Glutamatergic neuron (in vitro differentiated cells): ENCODE measurements around the gene RYK. TPM values are rescaled to one million over a fixed set of nuclear protein-coding genes. Genes with fewer than 3 reads are reported as not detected.
A peak's percentile ranks its signal among the peaks of the same experiment; 100 is the strongest.

Source experiments
- DNase-seq: peaks from one replicate; pipeline ENCODE4 v3.0.0; 2022
- H3K27ac Mint-ChIP-seq: one replicate; pipeline ENCODE4 v1.8.0; 2020; ENCODE audit warnings: mild to moderate bottlenecking, mixed read lengths, inconsistent platforms; ENCODE audit not compliant: unreplicated experiment
- H3K27me3 Mint-ChIP-seq: one replicate; pipeline ENCODE4 v1.8.0; 2020; ENCODE audit warnings: mild to moderate bottlenecking, moderate library complexity, mixed read lengths, inconsistent platforms; ENCODE audit not compliant: unreplicated experiment
- H3K36me3 Mint-ChIP-seq: one replicate; pipeline ENCODE4 v1.8.0; 2020; ENCODE audit warnings: mild to moderate bottlenecking, mixed read lengths, inconsistent platforms; ENCODE audit not compliant: unreplicated experiment
- H3K4me1 Mint-ChIP-seq: one replicate; pipeline ENCODE4 v1.8.0; 2020; ENCODE audit warnings: mild to moderate bottlenecking, low read depth, mixed read lengths, inconsistent platforms; ENCODE audit not compliant: unreplicated experiment
- H3K4me3 Mint-ChIP-seq: one replicate; pipeline ENCODE4 v1.8.0; 2020; ENCODE audit warnings: mild to moderate bottlenecking, mixed read lengths, inconsistent platforms; ENCODE audit not compliant: unreplicated experiment
- H3K9me3 Mint-ChIP-seq: one replicate; pipeline ENCODE4 v1.8.0; 2020; ENCODE audit warnings: mild to moderate bottlenecking, moderate library complexity, mixed read lengths, inconsistent platforms; ENCODE audit not compliant: unreplicated experiment
- long read RNA-seq: library from polyadenylated mRNA; unstranded; transcript quantifications from one replicate; pipeline ENCODE4 v2.0.0, GENCODE V29; 2020; ENCODE audit not compliant: unreplicated experiment
- total RNA-seq: library from RNA; stranded (reverse); fragmentation: NEBNext Ultra II Directional; extraction: Animal tissue kit (Norgen Biotek cat#: 25700); gene quantifications from one replicate; pipeline ENCODE4 v1.2.1, GENCODE V29; 2021; ENCODE audit not compliant: unreplicated experiment
- TF ChIP-seq, protein P1 (sequence below): fragments of 200-600 bp; sonication (generic); IDR thresholded peaks from one replicate; pipeline ENCODE4 v1.5.0; 2021; ENCODE audit not compliant: partially characterized antibody, unreplicated experiment

RYK gene
- total RNA-seq = 33.6 TPM
- long read RNA-seq = 0 reads

DNA sequence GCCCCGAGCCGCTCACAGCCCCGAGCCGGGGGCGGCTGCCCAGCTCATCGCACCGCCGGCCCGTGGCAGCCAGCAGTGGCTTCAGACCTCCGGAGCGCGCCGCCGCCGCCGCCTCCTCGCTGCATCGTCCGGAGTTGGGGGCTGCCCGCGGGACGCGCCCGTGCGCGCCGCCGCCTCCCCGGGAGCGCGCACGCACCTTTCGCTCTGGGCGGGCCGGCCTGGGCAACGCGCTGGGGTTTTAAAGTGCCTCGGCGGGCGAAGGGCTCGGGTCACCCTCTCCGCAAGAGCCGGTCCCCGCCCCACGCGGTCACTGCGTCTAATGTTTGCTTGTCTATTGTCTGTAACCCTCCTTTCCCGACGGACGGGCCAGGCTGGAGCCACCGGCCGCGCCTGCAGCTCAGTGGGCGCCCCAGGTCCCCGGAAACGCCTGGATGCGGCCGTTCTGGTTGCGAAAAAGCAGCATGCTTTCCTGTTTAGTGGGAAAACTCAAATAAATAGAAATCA is at the start of gene RYK:
TSS of gene RYK (minus strand) at position 143 of the 504 bp plus-strand sequence. CDS start 205 bp downstream, outside the sequence.
- TF ChIP-seq, protein P1, sequence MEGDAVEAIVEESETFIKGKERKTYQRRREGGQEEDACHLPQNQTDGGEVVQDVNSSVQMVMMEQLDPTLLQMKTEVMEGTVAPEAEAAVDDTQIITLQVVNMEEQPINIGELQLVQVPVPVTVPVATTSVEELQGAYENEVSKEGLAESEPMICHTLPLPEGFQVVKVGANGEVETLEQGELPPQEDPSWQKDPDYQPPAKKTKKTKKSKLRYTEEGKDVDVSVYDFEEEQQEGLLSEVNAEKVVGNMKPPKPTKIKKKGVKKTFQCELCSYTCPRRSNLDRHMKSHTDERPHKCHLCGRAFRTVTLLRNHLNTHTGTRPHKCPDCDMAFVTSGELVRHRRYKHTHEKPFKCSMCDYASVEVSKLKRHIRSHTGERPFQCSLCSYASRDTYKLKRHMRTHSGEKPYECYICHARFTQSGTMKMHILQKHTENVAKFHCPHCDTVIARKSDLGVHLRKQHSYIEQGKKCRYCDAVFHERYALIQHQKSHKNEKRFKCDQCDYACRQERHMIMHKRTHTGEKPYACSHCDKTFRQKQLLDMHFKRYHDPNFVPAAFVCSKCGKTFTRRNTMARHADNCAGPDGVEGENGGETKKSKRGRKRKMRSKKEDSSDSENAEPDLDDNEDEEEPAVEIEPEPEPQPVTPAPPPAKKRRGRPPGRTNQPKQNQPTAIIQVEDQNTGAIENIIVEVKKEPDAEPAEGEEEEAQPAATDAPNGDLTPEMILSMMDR = no peak
- Mint-ChIP-seq H3K4me1 (peaks cover 16% of the 10 kb centered on the region), H3K27me3 (peaks cover 13% of the 10 kb centered on the region), H3K9me3 (peaks cover 2% of the 10 kb centered on the region), H3K27ac (peak within 1 kb of the TSS; percentile 88), H3K4me3 (peak within 1 kb of the TSS; percentile 88), H3K36me3 (no peaks in the 10 kb centered on the region)
- peak; percentile 86 for DNase-seq

DNA sequence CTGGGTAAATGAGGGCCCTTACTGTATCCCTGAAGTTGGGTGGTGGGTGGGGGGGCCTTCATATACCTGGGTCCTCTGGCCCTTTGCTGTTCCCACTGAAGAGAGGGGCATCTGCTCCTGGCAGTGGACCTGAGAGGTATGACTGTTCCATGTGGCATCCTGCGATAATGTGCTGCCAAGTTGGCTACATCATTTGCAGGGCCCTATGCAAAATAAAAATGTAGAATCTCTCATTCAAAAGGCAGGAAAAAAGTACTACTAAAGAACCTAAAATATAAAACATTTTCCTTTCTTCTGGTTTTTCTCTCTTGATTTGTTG is 49.2 kb upstream of the RYK start:
- Mint-ChIP-seq H3K4me1 (no peaks in the 10 kb centered on the region), H3K27ac (no peak overlapping the region), H3K4me3 (no peak overlapping the region)

DNA sequence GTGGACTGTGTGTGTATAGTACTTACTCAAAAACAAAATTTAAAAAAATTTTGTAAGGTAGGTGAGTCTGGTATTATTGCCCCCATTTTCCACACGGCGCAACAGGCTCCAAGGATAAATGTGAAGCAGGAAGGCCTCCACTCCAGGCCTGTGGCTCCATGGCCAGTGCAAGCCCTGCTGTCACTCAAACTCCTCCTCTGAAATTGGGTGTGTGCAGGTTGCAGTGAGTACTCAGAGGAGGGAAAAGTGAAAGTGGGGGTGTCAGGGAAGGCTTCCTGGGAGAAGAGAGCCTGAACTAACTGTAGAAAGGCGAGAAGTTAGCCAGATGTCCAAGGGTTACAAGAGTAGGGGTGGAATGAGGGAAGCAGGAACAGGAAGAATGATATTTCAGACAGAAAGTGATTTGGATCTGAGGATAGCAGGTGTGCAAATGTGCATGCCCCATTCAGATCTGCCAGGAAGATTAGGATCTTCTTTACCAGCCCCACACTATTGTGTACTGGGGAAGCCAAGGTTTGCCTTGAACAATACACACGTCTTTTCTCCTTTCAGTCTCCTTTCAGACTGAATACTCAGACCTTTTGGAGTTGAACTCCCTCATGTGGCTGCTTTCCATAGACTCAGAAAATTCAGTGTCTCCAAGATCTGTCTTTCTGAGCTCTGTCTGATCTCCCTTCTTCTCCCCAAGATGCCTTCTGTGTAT is 48.7 kb upstream of the RYK start:
- H3K36me3 Mint-ChIP-seq = peaks cover 7% of the 10 kb centered on the region

More for the DNA sequence above, 49.2 kb upstream of the RYK start:
- TF ChIP-seq, protein P1 = no peak
- Mint-ChIP-seq H3K27me3 (no peaks in the 10 kb centered on the region), H3K9me3 (peaks cover 2% of the 10 kb centered on the region), H3K36me3 (peaks cover 7% of the 10 kb centered on the region)
- DNase-seq = no peak

GRCh38 chr3:134298249-134298648 is 47.6 kb upstream of the RYK start:
- no peaks in the 10 kb centered on the region for H3K4me1 Mint-ChIP-seq
- H3K27ac Mint-ChIP-seq = no peak overlapping the region
- H3K9me3 Mint-ChIP-seq = peaks cover 2% of the 10 kb centered on the region
- H3K36me3 Mint-ChIP-seq = peaks cover 7% of the 10 kb centered on the region
- DNase-seq = no peak
- H3K4me3 Mint-ChIP-seq = no peak overlapping the region
- TF ChIP-seq, protein P1 = no peak
- no peaks in the 10 kb centered on the region for H3K27me3 Mint-ChIP-seq

More for the DNA sequence above, 48.7 kb upstream of the RYK start:
- H3K9me3 Mint-ChIP-seq = peaks cover 2% of the 10 kb centered on the region
- TF ChIP-seq, protein P1 = no peak
- no peak for DNase-seq
- no peak overlapping the region for H3K27ac Mint-ChIP-seq
- H3K27me3 Mint-ChIP-seq = no peaks in the 10 kb centered on the region
- H3K4me1 Mint-ChIP-seq = no peaks in the 10 kb centered on the region
- no peak overlapping the region for H3K4me3 Mint-ChIP-seq

- peaks cover 7% of the 10 kb centered on the region for H3K36me3 Mint-ChIP-seq
- H3K27me3 Mint-ChIP-seq = no peaks in the 10 kb centered on the region
- H3K27ac Mint-ChIP-seq = no peak overlapping the region
- DNase-seq = no peak
- TF ChIP-seq, protein P1 = no peak
- peaks cover 2% of the 10 kb centered on the region for H3K9me3 Mint-ChIP-seq
- H3K4me1 Mint-ChIP-seq = no peaks in the 10 kb centered on the region
- H3K4me3 Mint-ChIP-seq = no peak overlapping the region
Measured at GRCh38 chr3:134296616-134297015, 46.0 kb upstream of the RYK start.
